ENCODE data around the gene OPCML.

- TF ChIP-seq POLR2AphosphoS5 (IDR thresholded peaks at IDR 0.05) = no peak
- no peak for TF ChIP-seq POLR2A (IDR thresholded peaks at IDR 0.05)
- TF ChIP-seq CTCF (IDR thresholded peaks at IDR 0.05) = no peak
- TF ChIP-seq EP300 (IDR thresholded peaks at IDR 0.05) = no peak
These were observed 177.2 kb downstream of the OPCML start for GRCh38 chr11:133355095-133355494.

All from suprapubic skin (tissue), 4 donors.